ENCODE data around the gene TPST2.

The TPST2 gene

GRCh38 chr22:26589367-26589844 is 526 bp downstream of the TPST2 start:
- H3K36me3 ChIP-seq (replicated peaks; ENCODE audit: low read depth, low read length) = peaks cover 6% of the 10 kb centered on the region
- H3K4me3 ChIP-seq (ENCODE audit: low read length) = peak overlapping the region; percentile 92
- peak overlapping the region; percentile 61; the same call in 1 of the 2 replicates for H2AFZ ChIP-seq (ENCODE audit: low read depth, low read length)
- 0 out of 2 replicates have a peak, but pooled peaks cover 6% of the 10 kb centered on the region for H3K9me3 ChIP-seq (ENCODE audit: insufficient read depth, low read length)
- peak overlapping the region; percentile 97 for H3K4me2 ChIP-seq (ENCODE audit: low read length)
- TF ChIP-seq EZH2phosphoT487 (IDR thresholded peaks at IDR 0.05; ENCODE audit: low read depth) = no peak
- TF ChIP-seq CTCF (IDR thresholded peaks at IDR 0.05; ENCODE audit: low read depth, low read length) = no peak
- H3K27ac ChIP-seq (ENCODE audit: low read length) = no peak overlapping the region
- peak overlapping the region; percentile 82 for H3K9ac ChIP-seq (ENCODE audit: low read length)
- H4K20me1 ChIP-seq (ENCODE audit: insufficient read depth, low read length) = no peaks in the 10 kb centered on the region
- peaks cover 16% of the 10 kb centered on the region for H3K27me3 ChIP-seq (ENCODE audit: low read depth, low read length)
- peaks cover 9% of the 10 kb centered on the region for H3K4me1 ChIP-seq (ENCODE audit: low read length)
- H3K79me2 ChIP-seq (ENCODE audit: low read length) = no peaks in the 10 kb centered on the region

DNA sequence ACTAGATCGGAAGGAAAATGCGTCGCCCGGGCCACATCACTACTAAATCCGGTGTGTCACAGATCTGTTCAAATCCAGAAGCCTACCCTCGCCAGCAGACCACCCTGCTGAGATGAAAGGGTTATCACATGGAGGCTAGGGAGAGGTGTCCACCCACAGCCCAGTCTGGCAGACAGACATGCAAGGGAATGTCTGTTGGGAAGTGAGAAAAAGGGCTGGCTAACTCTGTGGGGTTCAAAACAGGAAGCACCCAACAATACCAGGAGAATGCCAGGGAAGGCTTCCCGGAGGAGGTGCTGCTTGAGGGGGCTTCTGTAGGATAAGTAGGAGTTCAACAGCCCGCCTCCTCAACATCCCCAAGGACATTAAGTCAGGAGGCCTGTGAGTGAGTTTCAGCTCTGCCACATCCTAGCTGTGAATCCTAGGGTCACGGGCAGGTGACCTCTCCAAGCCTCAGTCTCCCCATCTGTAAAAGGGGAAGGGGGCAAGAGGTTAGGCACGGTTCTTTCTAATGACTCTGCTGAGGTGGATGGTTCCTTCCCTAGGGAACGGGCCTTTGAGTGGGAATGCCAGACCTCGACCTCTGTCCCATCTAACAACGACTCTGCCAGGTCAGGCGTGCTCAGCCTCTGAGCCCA is 1.1 kb downstream of the TPST2 start:
- H2AFZ ChIP-seq (ENCODE audit: low read depth, low read length) = peak overlapping the region; percentile 61; the same call in 1 of the 2 replicates
- H4K20me1 ChIP-seq (ENCODE audit: insufficient read depth, low read length) = no peaks in the 10 kb centered on the region
- H3K27ac ChIP-seq (ENCODE audit: low read length) = no peak overlapping the region
- no peak for TF ChIP-seq CTCF (IDR thresholded peaks at IDR 0.05; ENCODE audit: low read depth, low read length)
- no peak for TF ChIP-seq EZH2phosphoT487 (IDR thresholded peaks at IDR 0.05; ENCODE audit: low read depth)
- peaks cover 9% of the 10 kb centered on the region for H3K4me1 ChIP-seq (ENCODE audit: low read length)
- 0 out of 2 replicates have a peak, but pooled peaks cover 6% of the 10 kb centered on the region for H3K9me3 ChIP-seq (ENCODE audit: insufficient read depth, low read length)
- H3K27me3 ChIP-seq (ENCODE audit: low read depth, low read length) = peaks cover 16% of the 10 kb centered on the region
- H3K9ac ChIP-seq (ENCODE audit: low read length) = peak overlapping the region; percentile 82
- H3K79me2 ChIP-seq (ENCODE audit: low read length) = no peaks in the 10 kb centered on the region
- peak overlapping the region; percentile 97 for H3K4me2 ChIP-seq (ENCODE audit: low read length)
- peak overlapping the region; percentile 92 for H3K4me3 ChIP-seq (ENCODE audit: low read length)
- peaks cover 6% of the 10 kb centered on the region for H3K36me3 ChIP-seq (replicated peaks; ENCODE audit: low read depth, low read length)

DNA sequence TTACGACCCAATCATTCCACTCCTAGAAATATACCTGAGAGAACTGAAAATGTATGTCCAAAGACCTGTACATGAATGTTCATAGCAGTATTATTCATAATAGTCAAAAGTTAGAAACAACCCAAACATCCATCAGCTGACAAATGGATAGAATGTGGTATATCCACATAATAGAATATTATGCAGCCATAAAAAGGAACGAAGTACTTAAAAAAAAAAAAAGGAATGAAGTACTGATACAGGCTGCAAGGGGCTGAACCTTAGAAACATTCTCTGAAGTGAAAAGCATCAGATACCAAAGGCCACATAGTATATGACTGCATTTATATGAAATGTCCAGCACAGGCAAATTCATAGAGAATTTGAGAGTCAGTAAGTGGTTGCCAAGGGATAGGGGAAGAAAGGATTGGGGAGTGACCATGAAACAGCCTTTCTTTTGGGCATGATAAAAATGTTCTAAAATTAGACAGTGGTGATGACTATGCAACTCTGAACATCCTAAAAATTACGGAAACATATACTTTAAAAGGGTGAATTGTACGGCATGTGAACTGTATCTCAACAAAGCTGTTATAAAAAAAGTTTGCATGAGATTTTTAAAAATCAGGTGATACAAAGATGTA is 1.8 kb downstream of the TPST2 start:
- Histone ChIP-seq H3K9me3 (ENCODE audit: insufficient read depth, low read length) (0 out of 2 replicates have a peak, but pooled peaks cover 6% of the 10 kb centered on the region), H3K79me2 (ENCODE audit: low read length) (no peaks in the 10 kb centered on the region), H2AFZ (ENCODE audit: low read depth, low read length) (no peak overlapping the region), H3K4me1 (ENCODE audit: low read length) (peaks cover 9% of the 10 kb centered on the region), H3K27me3 (ENCODE audit: low read depth, low read length) (peaks cover 16% of the 10 kb centered on the region), H3K4me2 (ENCODE audit: low read length) (no peak overlapping the region), H4K20me1 (ENCODE audit: insufficient read depth, low read length) (no peaks in the 10 kb centered on the region), H3K27ac (ENCODE audit: low read length) (no peak overlapping the region), H3K4me3 (ENCODE audit: low read length) (no peak overlapping the region), H3K9ac (ENCODE audit: low read length) (no peak overlapping the region), H3K36me3 (replicated peaks; ENCODE audit: low read depth, low read length) (peaks cover 6% of the 10 kb centered on the region)
- TF ChIP-seq EZH2phosphoT487 (IDR thresholded peaks at IDR 0.05; ENCODE audit: low read depth) (no peak), CTCF (IDR thresholded peaks at IDR 0.05; ENCODE audit: low read depth, low read length) (no peak)

DNA sequence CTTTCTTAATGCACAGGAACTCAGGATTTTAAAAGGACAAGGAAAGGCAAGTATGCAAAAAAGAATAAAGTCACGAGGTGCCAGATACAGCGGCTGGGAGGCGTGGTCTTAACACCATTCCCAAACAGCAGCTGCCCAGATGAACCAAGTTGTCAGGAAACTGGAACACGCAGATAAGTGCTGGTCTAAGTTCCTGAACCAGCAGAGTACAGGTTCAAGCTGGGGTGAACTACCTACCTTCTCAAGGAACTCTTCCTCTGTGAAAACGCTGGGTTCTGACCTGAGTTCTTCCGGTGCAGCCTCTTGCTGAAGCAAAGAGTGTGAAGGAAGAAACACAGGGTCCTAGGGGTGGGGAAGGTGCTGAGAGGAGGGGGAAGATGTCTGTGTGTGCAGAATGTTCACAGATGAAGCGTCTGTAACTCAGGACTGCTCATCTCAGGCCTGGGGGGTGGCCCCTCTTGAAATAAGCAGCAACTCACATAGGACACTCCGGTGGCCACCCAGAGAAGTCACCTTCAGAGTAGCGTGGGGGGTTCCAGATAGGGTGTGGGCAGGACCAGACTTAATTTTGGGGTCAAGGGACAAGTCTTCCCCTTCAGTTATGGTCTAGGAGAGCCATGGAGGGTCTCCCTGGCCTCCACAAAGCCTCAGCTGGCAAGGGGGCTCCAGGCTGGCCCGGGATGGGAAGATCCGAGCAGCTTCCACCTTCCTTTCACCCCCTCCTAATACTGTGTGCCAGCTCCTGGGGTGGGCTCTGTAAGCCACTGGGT is 3.2 kb downstream of the TPST2 start:
- Histone ChIP-seq H3K4me2 (ENCODE audit: low read length) (no peak overlapping the region), H4K20me1 (ENCODE audit: insufficient read depth, low read length) (no peaks in the 10 kb centered on the region), H3K9ac (ENCODE audit: low read length) (no peak overlapping the region), H2AFZ (ENCODE audit: low read depth, low read length) (no peak overlapping the region), H3K9me3 (ENCODE audit: insufficient read depth, low read length) (0 out of 2 replicates have a peak, but pooled peaks cover 6% of the 10 kb centered on the region), H3K27me3 (ENCODE audit: low read depth, low read length) (peaks cover 4% of the 10 kb centered on the region; the same call in 1 of the 2 replicates), H3K27ac (ENCODE audit: low read length) (no peak overlapping the region), H3K36me3 (replicated peaks; ENCODE audit: low read depth, low read length) (peaks cover 6% of the 10 kb centered on the region), H3K4me1 (ENCODE audit: low read length) (peaks cover 9% of the 10 kb centered on the region), H3K4me3 (ENCODE audit: low read length) (no peak overlapping the region), H3K79me2 (ENCODE audit: low read length) (no peaks in the 10 kb centered on the region)
- TF ChIP-seq EZH2phosphoT487 (IDR thresholded peaks at IDR 0.05; ENCODE audit: low read depth) (no peak), CTCF (IDR thresholded peaks at IDR 0.05; ENCODE audit: low read depth, low read length) (no peak)
